Measurements from ENCODE around the gene PTPN6.

DNA sequence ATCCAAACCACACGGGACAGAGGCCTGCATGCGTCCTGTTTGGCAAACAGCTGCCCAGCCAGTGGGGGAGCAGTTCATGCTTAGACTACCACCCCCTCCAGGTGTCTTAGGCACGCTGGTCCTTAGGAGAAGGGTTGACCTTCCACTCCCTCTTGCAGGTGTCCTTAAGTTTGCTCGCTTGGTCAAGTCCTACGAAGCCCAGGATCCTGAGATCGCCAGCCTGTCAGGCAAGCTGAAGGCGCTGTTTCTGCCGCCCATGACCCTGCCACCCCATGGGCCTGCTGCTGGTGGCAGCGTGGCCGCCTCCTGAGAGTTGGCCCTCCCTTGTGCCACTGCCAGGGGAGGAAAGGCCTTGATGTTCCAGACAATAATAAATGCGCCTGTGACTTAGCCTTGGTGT, 5.5 kb upstream of the PTPN6 start:
- TF ChIP-seq, protein P1, sequence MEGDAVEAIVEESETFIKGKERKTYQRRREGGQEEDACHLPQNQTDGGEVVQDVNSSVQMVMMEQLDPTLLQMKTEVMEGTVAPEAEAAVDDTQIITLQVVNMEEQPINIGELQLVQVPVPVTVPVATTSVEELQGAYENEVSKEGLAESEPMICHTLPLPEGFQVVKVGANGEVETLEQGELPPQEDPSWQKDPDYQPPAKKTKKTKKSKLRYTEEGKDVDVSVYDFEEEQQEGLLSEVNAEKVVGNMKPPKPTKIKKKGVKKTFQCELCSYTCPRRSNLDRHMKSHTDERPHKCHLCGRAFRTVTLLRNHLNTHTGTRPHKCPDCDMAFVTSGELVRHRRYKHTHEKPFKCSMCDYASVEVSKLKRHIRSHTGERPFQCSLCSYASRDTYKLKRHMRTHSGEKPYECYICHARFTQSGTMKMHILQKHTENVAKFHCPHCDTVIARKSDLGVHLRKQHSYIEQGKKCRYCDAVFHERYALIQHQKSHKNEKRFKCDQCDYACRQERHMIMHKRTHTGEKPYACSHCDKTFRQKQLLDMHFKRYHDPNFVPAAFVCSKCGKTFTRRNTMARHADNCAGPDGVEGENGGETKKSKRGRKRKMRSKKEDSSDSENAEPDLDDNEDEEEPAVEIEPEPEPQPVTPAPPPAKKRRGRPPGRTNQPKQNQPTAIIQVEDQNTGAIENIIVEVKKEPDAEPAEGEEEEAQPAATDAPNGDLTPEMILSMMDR (IDR thresholded peaks at IDR 0.05; ENCODE audit: low read depth, low read length, poor library complexity, severe bottlenecking): no peak
- TF ChIP-seq EZH2phosphoT487 (IDR thresholded peaks at IDR 0.05; ENCODE audit: borderline replicate concordance, low read length): no peak

All from DOHH2 (cell line).